GM21360 (cell line): ENCODE results near the gene ZBTB7C.
"Not testable (repeated sequence)": the region's sequence is repeated elsewhere in the genome, so short reads cannot be mapped to it uniquely, and the experiment has no call there.

Experiments used
- ATAC-seq: cut with Tn5 transposase; IDR thresholded peaks from one replicate; pipeline ENCODE4 v1.9.1; 2021; ENCODE audit warnings: mild to moderate bottlenecking, moderate library complexity; ENCODE audit not compliant: unreplicated experiment

Gene ZBTB7C

GRCh38 chr18:48408727-48409590, at the start of gene ZBTB7C:
Gene ZBTB7C, minus strand, starts transcription at chr18:48409383.
- ATAC-seq = no peak

GRCh38 chr18:48456838-48457237, 47.7 kb upstream of the ZBTB7C start:
- no peak for ATAC-seq

DNA sequence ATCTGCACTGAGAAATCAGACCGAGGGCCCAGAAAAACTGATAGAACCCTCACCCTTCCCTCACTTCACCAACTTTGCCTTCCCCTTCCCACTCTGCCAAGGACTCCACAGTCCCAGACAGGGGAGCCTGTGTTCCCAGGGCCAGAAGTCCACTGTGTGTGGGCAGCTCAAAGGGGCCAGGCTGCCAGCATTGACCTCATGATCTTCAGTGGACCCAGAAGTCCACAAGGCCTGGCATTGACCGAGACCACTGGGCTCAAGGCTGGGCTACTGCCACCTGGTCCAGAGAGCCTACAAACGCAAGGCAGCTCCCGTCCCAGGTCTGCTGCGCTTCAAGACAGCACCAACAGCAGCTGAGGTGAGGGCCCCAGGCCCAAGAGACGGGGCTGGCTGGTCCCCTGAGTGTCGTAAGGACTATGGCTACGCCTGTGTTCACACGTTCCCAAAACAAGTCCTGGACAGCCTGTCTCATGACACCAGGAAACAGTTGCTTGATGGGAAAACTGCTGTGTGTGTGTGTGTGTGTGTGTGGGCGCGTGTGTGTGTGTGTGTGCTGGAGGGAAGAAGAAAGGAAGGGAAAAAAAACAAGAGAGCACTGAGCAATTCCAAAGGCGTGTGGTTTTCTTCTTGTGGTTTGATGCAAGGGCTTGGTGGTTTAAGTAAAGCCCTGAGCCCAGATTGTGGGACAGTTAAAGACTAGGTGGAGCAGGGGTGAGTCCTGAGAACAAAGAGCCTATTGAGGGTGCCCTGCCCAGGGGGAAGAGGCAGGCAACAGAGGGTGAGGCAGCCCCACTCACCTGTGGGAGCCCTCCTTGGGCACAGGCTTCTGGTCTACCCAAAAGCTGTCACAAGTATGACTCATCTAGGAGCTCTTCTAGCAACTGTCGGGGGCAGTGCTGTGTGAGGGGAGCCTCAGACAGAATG, 46.6 kb upstream of the ZBTB7C start:
- no peak for ATAC-seq

DNA sequence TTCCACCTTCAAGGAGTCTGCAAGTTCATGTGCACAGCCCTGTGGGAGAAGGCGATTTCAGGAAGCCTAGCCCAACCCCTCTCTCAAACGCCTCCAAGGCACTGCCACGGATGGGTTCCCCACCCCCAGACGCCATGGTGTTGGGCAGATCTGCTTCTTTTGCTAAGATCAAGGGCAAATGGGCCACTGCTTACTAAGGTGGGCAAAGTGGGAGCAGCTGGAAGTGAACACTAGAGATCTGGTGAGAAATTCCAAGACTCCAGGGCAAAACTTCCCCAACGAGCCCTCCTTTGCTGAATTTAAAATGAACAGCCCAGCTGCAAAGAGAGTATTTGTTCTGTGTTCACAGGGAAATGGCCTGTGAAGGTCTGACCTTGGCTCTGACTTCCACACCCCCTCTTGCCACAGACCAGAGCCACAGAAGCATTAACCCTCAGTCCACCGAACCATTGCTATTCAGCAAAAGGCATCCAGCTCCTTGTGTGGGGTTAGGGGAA, 45.1 kb upstream of the ZBTB7C start:
- ATAC-seq = no peak

- no peak for ATAC-seq
Measured at GRCh38 chr18:48453330-48454066, 44.3 kb upstream of the ZBTB7C start.

- ATAC-seq = no peak
Measured at GRCh38 chr18:48452861-48453323, 43.7 kb upstream of the ZBTB7C start.

DNA sequence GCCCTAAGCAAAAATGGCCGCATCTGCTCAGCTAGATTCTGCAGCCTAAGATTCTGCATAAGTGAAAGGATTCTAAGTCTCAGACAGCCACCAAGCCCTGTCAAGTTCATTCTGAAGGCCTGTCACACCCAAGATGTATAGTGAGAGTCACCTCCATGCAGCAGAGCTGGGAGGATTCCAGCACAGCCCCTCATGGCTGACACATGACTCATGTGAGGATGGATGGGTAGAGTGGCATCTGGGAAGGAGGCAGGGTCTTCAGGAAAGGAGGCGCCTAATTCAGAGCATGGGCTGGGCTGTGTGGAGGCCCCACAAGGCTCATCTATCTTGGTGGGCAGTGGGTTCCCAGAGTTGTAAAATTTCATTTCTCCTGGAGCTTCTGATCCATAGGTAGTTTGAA, 41.5 kb upstream of the ZBTB7C start:
- no peak for ATAC-seq

GRCh38 chr18:48446582-48447225, 37.5 kb upstream of the ZBTB7C start:
- peak; percentile 48 for ATAC-seq

GRCh38 chr18:48445540-48445939, 36.4 kb upstream of the ZBTB7C start:
- ATAC-seq = peak; percentile 68

DNA sequence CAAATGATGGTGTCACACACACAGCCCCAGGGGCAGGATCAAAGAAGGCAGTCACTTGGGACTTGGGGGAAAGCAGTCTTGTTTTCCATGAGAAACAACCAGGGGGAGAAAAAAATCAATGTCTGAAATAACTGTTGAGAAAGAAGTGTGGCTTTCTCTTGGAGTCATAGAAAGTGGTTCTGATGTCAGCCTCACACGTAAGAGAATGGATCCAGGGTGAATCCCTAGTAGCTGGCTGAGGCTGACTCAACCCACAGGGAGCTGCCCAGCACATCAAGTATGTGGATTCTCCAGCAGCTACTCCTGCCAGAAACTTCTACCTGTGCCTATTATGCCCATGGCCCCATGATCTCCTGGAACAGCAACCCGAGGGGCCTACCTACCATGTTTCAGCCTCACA, 33.6 kb upstream of the ZBTB7C start:
- no peak for ATAC-seq

- no peak for ATAC-seq
Measured at GRCh38 chr18:48441405-48441881, 32.3 kb upstream of the ZBTB7C start.

GRCh38 chr18:48440924-48441323, 31.7 kb upstream of the ZBTB7C start:
- ATAC-seq = no peak

DNA sequence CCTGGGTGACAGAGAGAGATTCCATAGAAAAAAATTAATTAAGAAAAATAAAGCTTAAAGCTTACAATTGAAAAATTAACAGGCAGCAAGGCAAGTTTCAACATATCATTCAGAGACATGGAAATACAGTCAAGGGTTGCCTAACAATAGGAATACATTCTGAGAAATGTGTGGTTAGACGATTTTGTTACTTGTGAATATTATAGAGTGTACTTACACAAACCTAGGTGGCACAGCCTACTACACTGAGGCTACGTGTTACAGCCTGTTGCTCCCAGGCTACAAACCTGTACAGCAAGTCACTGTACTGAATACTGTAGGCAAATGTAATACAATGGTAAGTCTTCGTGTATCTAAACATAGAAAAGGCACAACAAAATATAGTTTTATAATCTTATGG, 27.7 kb upstream of the ZBTB7C start:
- no peak for ATAC-seq

GRCh38 chr18:48434382-48434781, 25.2 kb upstream of the ZBTB7C start:
- not testable (repeated sequence) for ATAC-seq

DNA sequence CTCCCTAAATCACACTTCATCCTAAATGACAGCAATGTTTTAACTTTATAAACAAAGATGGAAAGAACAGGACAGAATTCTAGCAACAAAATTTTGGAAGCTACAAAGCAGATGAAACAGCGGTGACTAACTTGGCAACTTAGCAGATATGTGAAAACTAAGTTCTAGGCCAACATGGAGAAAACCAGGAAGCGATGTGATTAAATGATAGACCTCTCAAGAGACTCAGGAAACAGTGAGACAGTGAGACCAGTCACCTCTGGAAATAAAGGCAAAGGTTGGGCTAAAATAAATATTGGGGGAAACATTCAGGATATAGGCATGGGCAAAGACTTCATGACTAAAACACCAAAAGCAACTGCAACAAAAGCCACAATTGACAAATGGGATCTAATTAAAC, 24.4 kb upstream of the ZBTB7C start:
- ATAC-seq = no peak

- no peak for ATAC-seq
Measured at GRCh38 chr18:48430150-48430549, 21.0 kb upstream of the ZBTB7C start.

- no peak for ATAC-seq
Measured at GRCh38 chr18:48428475-48429177, 19.4 kb upstream of the ZBTB7C start.

GRCh38 chr18:48422947-48423378, 13.8 kb upstream of the ZBTB7C start:
- no peak for ATAC-seq

DNA sequence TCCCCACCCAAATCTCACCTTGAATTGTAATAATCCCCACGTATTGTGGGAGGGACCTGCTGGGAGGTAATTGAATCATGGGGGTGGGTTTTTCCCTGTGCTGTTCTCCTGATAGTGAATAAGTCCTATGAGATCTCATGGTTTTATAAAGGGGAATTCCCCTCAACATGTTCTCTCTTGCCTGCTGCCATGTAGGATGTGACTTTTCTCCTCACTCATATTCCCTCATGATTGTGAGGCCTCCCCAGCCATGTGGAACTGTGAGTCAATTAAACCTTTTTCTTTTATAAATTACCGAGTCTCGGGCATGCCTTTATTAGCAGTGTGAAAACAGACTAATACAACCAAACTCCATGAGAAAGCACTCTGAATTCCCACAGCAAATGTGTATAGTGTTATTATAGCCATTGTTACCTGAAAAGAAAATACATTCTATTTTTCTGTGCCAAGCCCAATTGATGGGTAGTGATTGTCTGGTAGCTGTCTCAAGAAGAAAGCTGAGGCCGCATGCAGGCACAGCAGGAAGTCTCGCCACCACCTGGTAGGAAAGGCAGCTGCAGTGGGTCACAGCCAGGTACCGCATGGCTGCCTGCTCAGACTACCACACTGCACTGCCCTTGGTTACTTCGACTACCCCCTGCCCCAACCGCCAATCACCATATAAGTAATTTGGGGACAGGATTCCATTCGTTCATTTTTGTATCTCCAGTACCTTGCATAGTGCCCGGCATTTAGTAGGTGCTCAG, 10.3 kb upstream of the ZBTB7C start:
- no peak for ATAC-seq
